Left hindlimb (tissue), 1 donor: ENCODE data around the gene GSTM2.

Experiments used
- DNase-seq: peaks from one replicate; pipeline ENCODE4 v3.0.0-alpha.2; 2018

GSTM2 gene

GRCh38 chr1:109630081-109630897 lies 37.6 kb upstream of the GSTM2 start:
- DNase-seq = peak; percentile 43

- peak; percentile 18 for DNase-seq
Measured at GRCh38 chr1:109630898-109631512, 36.9 kb upstream of the GSTM2 start.

- peak; percentile 29 for DNase-seq
Measured at GRCh38 chr1:109631513-109632505, 36.0 kb upstream of the GSTM2 start.

- DNase-seq = peak; percentile 77
Measured at GRCh38 chr1:109632671-109633346, 35.0 kb upstream of the GSTM2 start.

- DNase-seq = no peak
Measured at GRCh38 chr1:109634292-109634691, 33.6 kb upstream of the GSTM2 start.

- peak; percentile 16 for DNase-seq
Measured at GRCh38 chr1:109634771-109635750, 32.8 kb upstream of the GSTM2 start.

- DNase-seq = peak; percentile 17
Measured at GRCh38 chr1:109635862-109636200, 32.0 kb upstream of the GSTM2 start.

GRCh38 chr1:109636201-109636952 lies 31.5 kb upstream of the GSTM2 start:
- peak; percentile 33 for DNase-seq

GRCh38 chr1:109637446-109637845 lies 30.4 kb upstream of the GSTM2 start:
- DNase-seq = no peak

GRCh38 chr1:109639063-109639840 lies 28.6 kb upstream of the GSTM2 start:
- DNase-seq = peak; percentile 16

GRCh38 chr1:109639841-109640184 lies 28.0 kb upstream of the GSTM2 start:
- peak; percentile 21 for DNase-seq

- peak; percentile 80 for DNase-seq
Measured at GRCh38 chr1:109640285-109640865, 27.5 kb upstream of the GSTM2 start.

GRCh38 chr1:109641078-109641740 lies 26.6 kb upstream of the GSTM2 start:
- no peak for DNase-seq

GRCh38 chr1:109641861-109642260 lies 26.0 kb upstream of the GSTM2 start:
- no peak for DNase-seq

GRCh38 chr1:109642626-109643025 lies 25.2 kb upstream of the GSTM2 start:
- no peak for DNase-seq

- peak; percentile 85 for DNase-seq
Measured at GRCh38 chr1:109643385-109644230, 24.2 kb upstream of the GSTM2 start.

- no peak for DNase-seq
Measured at GRCh38 chr1:109644670-109645069, 23.2 kb upstream of the GSTM2 start.

- no peak for DNase-seq
Measured at GRCh38 chr1:109649491-109649914, 18.4 kb upstream of the GSTM2 start.
